Astrocyte (in vitro differentiated cells and primary cell): ENCODE data around the gene STUB1. TPM values are rescaled to one million over a fixed set of nuclear protein-coding genes. Genes with fewer than 3 reads are reported as not detected.

Experiments
- DNase-seq: peaks from one replicate; pipeline ENCODE4 v3.0.0-alpha.2; 2010; ENCODE audit warnings: low read depth
- FAIRE-seq: peaks from 2 replicates; lab custom pipeline; 2011; peaks lifted over from hg19 to GRCh38; lab: Jason Lieb, UNC
- H2AFZ ChIP-seq: 2 replicates; pipeline ENCODE4 v1.6.0; 2012; ENCODE audit warnings: low read depth, low read length, inconsistent platforms
- H3K27ac ChIP-seq: 2 replicates; pipeline ENCODE4 v1.5.1; 2011; ENCODE audit warnings: low read depth, low read length, inconsistent platforms
- H3K27me3 ChIP-seq: 2 replicates; pipeline ENCODE4 v1.6.0; 2011; ENCODE audit warnings: low read length, inconsistent platforms; ENCODE audit not compliant: insufficient read depth
- H3K36me3 ChIP-seq: 2 replicates; pipeline ENCODE4 v1.5.1; 2011; ENCODE audit warnings: low read length, inconsistent platforms; ENCODE audit not compliant: insufficient read depth
- H3K4me1 ChIP-seq: 2 replicates; pipeline ENCODE4 v1.5.1; 2011; ENCODE audit warnings: low read length, inconsistent platforms; ENCODE audit not compliant: insufficient read depth
- H3K4me2 ChIP-seq: 2 replicates; pipeline ENCODE4 v1.6.0; 2012; ENCODE audit warnings: low read length, inconsistent platforms
- H3K4me3 ChIP-seq: 2 replicates; pipeline ENCODE4 v1.5.1; 2011; ENCODE audit warnings: low read depth, mild to moderate bottlenecking, low read length, inconsistent platforms; ENCODE audit not compliant: insufficient read depth
- H3K79me2 ChIP-seq: 2 replicates; pipeline ENCODE4 v1.6.0; 2012; ENCODE audit warnings: mild to moderate bottlenecking, low read length, inconsistent platforms; ENCODE audit not compliant: insufficient read depth
- H3K9ac ChIP-seq: 2 replicates; pipeline ENCODE4 v1.6.0; 2012; ENCODE audit warnings: mild to moderate bottlenecking, low read length, inconsistent platforms
- H3K9me3 ChIP-seq: 2 replicates; pipeline ENCODE4 v1.5.1; 2012; ENCODE audit warnings: low read depth, mild to moderate bottlenecking, low read length, inconsistent platforms; ENCODE audit not compliant: insufficient read depth
- H4K20me1 ChIP-seq: 2 replicates; pipeline ENCODE4 v1.6.0; 2012; ENCODE audit warnings: low read length, inconsistent platforms; ENCODE audit not compliant: insufficient read depth
- H3K27ac Mint-ChIP-seq: one replicate; pipeline ENCODE4 v1.8.0; 2021; ENCODE audit warnings: mild to moderate bottlenecking, mixed read lengths; ENCODE audit not compliant: unreplicated experiment
- H3K27me3 Mint-ChIP-seq: one replicate; pipeline ENCODE4 v1.8.0; 2021; ENCODE audit warnings: low read depth, mixed read lengths; ENCODE audit not compliant: unreplicated experiment
- H3K36me3 Mint-ChIP-seq: one replicate; pipeline ENCODE4 v1.8.0; 2021; ENCODE audit warnings: low read depth, mixed read lengths; ENCODE audit not compliant: unreplicated experiment
- H3K4me1 Mint-ChIP-seq: one replicate; pipeline ENCODE4 v1.8.0; 2021; ENCODE audit warnings: low read depth, mixed read lengths; ENCODE audit not compliant: unreplicated experiment
- H3K4me3 Mint-ChIP-seq: one replicate; pipeline ENCODE4 v1.8.0; 2021; ENCODE audit warnings: mild to moderate bottlenecking, moderate library complexity, mixed read lengths; ENCODE audit not compliant: unreplicated experiment
- H3K9me3 Mint-ChIP-seq: one replicate; pipeline ENCODE4 v1.8.0; 2021; ENCODE audit warnings: mild to moderate bottlenecking, mixed read lengths; ENCODE audit not compliant: unreplicated experiment
- EZH2 ChIP-seq: IDR thresholded peaks from 2 replicates; pipeline ENCODE4 v1.6.1; 2012; ENCODE audit warnings: mild to moderate bottlenecking, low read length, inconsistent platforms; ENCODE audit not compliant: insufficient read depth
- total RNA-seq: library from RNA; stranded (reverse); gene quantifications from 2 replicates; pipeline ENCODE4 v1.2.1, GENCODE V29; 2021
- TF ChIP-seq, protein P1 (sequence below): IDR thresholded peaks from 2 replicates; pipeline ENCODE4 v1.5.1; 2011; ENCODE audit warnings: low read depth, mild to moderate bottlenecking, inconsistent platforms, low read length, moderate library complexity; ENCODE audit not compliant: insufficient read depth

Gene STUB1
- total RNA-seq, 1 donor from 2014 or later, result 140 TPM

DNA sequence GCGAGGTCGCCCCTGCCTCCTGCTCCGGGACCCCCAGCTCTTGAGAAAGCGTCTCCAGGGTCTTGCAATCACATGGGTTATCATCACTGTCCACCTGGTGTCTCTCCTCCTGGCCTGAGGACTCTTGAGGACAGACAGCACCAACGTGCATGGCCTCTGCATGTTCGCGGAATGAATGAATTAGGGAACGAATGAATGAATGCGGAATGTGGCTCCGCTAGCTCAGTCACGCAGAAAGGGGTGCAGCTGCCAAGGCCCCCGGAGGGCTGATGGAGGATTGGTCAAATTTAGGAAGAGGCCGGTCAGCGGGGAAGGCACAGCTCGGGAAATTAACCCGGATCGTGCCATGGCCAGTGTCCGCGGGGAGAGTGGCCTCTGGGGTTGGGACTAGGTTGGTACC is 22.1 kb downstream of the STUB1 start:
- no peaks in the 10 kb centered on the region for H3K9me3 ChIP-seq
- peaks cover 2% of the 10 kb centered on the region for H3K4me1 ChIP-seq
- no peak overlapping the region for H3K9ac ChIP-seq
- no peak overlapping the region for H3K4me3 ChIP-seq
- peaks cover 38% of the 10 kb centered on the region for H3K27me3 ChIP-seq
- no peak overlapping the region for H3K4me2 ChIP-seq
- H3K9me3 Mint-ChIP-seq, result peaks cover 2% of the 10 kb centered on the region
- H3K36me3 ChIP-seq, result no peaks in the 10 kb centered on the region
- H3K27me3 Mint-ChIP-seq, result peaks cover 49% of the 10 kb centered on the region
- DNase-seq (no peak), FAIRE-seq (no peak)
- peaks cover 28% of the 10 kb centered on the region for H4K20me1 ChIP-seq
- no peaks in the 10 kb centered on the region for H3K36me3 Mint-ChIP-seq
- TF ChIP-seq EZH2, result no peak
- TF ChIP-seq, protein P1, sequence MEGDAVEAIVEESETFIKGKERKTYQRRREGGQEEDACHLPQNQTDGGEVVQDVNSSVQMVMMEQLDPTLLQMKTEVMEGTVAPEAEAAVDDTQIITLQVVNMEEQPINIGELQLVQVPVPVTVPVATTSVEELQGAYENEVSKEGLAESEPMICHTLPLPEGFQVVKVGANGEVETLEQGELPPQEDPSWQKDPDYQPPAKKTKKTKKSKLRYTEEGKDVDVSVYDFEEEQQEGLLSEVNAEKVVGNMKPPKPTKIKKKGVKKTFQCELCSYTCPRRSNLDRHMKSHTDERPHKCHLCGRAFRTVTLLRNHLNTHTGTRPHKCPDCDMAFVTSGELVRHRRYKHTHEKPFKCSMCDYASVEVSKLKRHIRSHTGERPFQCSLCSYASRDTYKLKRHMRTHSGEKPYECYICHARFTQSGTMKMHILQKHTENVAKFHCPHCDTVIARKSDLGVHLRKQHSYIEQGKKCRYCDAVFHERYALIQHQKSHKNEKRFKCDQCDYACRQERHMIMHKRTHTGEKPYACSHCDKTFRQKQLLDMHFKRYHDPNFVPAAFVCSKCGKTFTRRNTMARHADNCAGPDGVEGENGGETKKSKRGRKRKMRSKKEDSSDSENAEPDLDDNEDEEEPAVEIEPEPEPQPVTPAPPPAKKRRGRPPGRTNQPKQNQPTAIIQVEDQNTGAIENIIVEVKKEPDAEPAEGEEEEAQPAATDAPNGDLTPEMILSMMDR, result no peak
- H3K4me1 Mint-ChIP-seq, result no peaks in the 10 kb centered on the region
- H3K27ac ChIP-seq, result no peak overlapping the region
- H3K79me2 ChIP-seq, result no peaks in the 10 kb centered on the region
- H2AFZ ChIP-seq, result no peak overlapping the region
- peak overlapping the region; percentile 38 for H3K27ac Mint-ChIP-seq
- H3K4me3 Mint-ChIP-seq, result no peak overlapping the region

DNA sequence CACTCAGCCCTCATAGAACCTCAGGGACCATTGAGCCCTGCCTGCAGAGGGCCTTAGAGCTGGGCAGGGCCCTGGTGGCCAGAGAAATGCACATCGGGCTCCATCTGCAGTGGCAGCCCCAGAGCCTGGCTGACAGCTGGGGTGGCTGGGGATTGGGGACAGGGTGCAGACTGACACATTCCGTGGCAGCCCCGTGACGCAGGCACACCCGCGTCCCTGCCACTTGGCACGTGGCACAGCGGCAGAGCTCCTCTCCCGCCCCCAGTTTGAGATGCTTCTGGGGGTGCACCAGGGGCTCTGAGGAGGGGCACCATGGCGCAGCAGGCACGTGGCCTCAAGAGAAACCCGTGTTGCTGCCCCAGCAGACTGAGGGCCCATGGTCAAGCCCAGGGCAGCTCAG is 23.2 kb downstream of the STUB1 start:
- Histone ChIP-seq H3K4me3 (no peak overlapping the region), H3K4me2 (no peak overlapping the region), H3K9me3 (no peaks in the 10 kb centered on the region), H3K4me1 (peaks cover 2% of the 10 kb centered on the region), H3K9ac (no peak overlapping the region), H3K27me3 (peaks cover 41% of the 10 kb centered on the region), H3K27ac (no peak overlapping the region), H3K79me2 (no peaks in the 10 kb centered on the region), H3K36me3 (no peaks in the 10 kb centered on the region), H4K20me1 (peaks cover 28% of the 10 kb centered on the region), H2AFZ (no peak overlapping the region)
- FAIRE-seq, result no peak
- no peak for DNase-seq
- Mint-ChIP-seq H3K4me3 (no peak overlapping the region), H3K27me3 (peaks cover 49% of the 10 kb centered on the region), H3K9me3 (peaks cover 5% of the 10 kb centered on the region), H3K27ac (no peak overlapping the region), H3K4me1 (no peaks in the 10 kb centered on the region), H3K36me3 (no peaks in the 10 kb centered on the region)
- TF ChIP-seq, protein P1, result no peak
- no peak for TF ChIP-seq EZH2

DNA sequence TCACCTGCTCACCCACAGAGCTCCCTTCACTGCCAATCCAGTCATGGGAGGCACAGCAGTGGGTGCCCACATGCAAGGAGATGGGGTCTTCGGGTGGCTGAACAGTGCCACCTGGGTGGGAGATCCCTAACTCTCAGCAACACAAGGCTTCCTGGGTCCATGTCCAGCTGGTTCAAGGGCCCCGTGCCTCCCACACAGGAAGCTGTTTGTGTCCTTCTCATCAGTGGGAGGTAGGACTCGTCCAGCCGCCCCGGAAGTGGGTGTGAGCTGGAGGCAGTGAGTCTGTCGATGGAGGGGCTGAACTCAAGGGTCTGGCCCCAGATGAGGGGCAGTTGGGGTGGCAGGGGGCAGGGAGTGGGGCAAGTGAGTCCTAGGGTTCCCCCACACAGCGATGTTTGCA is 23.8 kb downstream of the STUB1 start:
- H2AFZ ChIP-seq, result no peak overlapping the region
- H3K4me3 ChIP-seq, result no peak overlapping the region
- no peak overlapping the region for H3K4me2 ChIP-seq
- no peaks in the 10 kb centered on the region for H3K9me3 ChIP-seq
- no peaks in the 10 kb centered on the region for H3K36me3 Mint-ChIP-seq
- H4K20me1 ChIP-seq, result peaks cover 30% of the 10 kb centered on the region
- no peaks in the 10 kb centered on the region for H3K79me2 ChIP-seq
- no peak overlapping the region for H3K27ac Mint-ChIP-seq
- H3K9ac ChIP-seq, result no peak overlapping the region
- no peaks in the 10 kb centered on the region for H3K4me1 Mint-ChIP-seq
- peaks cover 43% of the 10 kb centered on the region for H3K27me3 ChIP-seq
- H3K27me3 Mint-ChIP-seq, result peaks cover 49% of the 10 kb centered on the region
- H3K36me3 ChIP-seq, result no peaks in the 10 kb centered on the region
- no peak overlapping the region for H3K4me3 Mint-ChIP-seq
- TF ChIP-seq, protein P1, result no peak
- FAIRE-seq, result no peak
- H3K4me1 ChIP-seq, result peaks cover 2% of the 10 kb centered on the region
- H3K9me3 Mint-ChIP-seq, result peaks cover 5% of the 10 kb centered on the region
- no peak overlapping the region for H3K27ac ChIP-seq
- no peak for DNase-seq
